Endothelial cell of umbilical vein (primary cell): ENCODE results near the gene C1orf105. TPM values are rescaled to one million over a fixed set of nuclear protein-coding genes. Genes with fewer than 3 reads are reported as not detected.

Experiments
- BruUV-seq: library from RNA; stranded (reverse); fragments of 400-500 nt; replicated peaks from 2 replicates; lab custom pipeline; 2021; lab: Mats Ljungman, UMichigan
- CTCF ChIA-PET: fragments of 300-600, 350-600 bp; sonication (Branson Sonifier 250); formaldehyde crosslinking; loops from one replicate; lab custom pipeline; 2021; ENCODE audit warnings: antibody characterized with exemption, inconsistent platforms; lab: Charles Lee
- POLR2A ChIA-PET: fragments of 300-600, 350-600 bp; sonication (Branson Sonifier 250); formaldehyde crosslinking; loops from one replicate; lab custom pipeline; 2021; ENCODE audit warnings: antibody characterized with exemption, inconsistent platforms; lab: Charles Lee
- DNase-seq: peaks from one replicate; pipeline ENCODE4 v3.0.0-alpha.2; 2011; ENCODE audit warnings: low read depth, low spot score
- FAIRE-seq: peaks from 2 replicates; lab custom pipeline; 2011; peaks lifted over from hg19 to GRCh38; lab: Jason Lieb, UNC
- H2AFZ ChIP-seq: 2 replicates; pipeline ENCODE4 v1.6.0; 2012; ENCODE audit warnings: low read depth, low read length, control low read depth, inconsistent platforms
- H3K27ac ChIP-seq: 2 replicates; pipeline ENCODE4 v1.5.1; 2011; ENCODE audit warnings: low read depth, mild to moderate bottlenecking, control low read depth, low read length, moderate library complexity; ENCODE audit not compliant: insufficient read depth
- H3K27me3 ChIP-seq, 2 experiments: 2 replicates each; pipeline versions ENCODE4 v1.6.0 to v1.6.1; 2011; ENCODE audit warnings: low read length in 2 of 2, mixed read lengths in 1 of 2; ENCODE audit not compliant: control insufficient read depth in 2 of 2, insufficient read depth in 2 of 2
- H3K36me3 ChIP-seq, 2 experiments: 2 replicates in 1 of 2; 3 replicates in 1 of 2; pipeline ENCODE4 v1.5.1; 2011; ENCODE audit warnings: low read length in 2 of 2, mild to moderate bottlenecking in 1 of 2, moderate library complexity in 1 of 2; ENCODE audit not compliant: control insufficient read depth in 2 of 2, insufficient read depth in 2 of 2; ENCODE audit errors: extremely low read depth in 1 of 2
- H3K4me1 ChIP-seq: 3 replicates; pipeline ENCODE4 v1.5.1; 2011; ENCODE audit warnings: mild to moderate bottlenecking, low read length; ENCODE audit not compliant: control insufficient read depth, insufficient read depth; ENCODE audit errors: extremely low read depth
- H3K4me2 ChIP-seq: 2 replicates; pipeline ENCODE4 v1.6.1; 2011; ENCODE audit warnings: low read length, control low read depth, mixed read lengths; ENCODE audit not compliant: insufficient read depth
- H3K4me3 ChIP-seq, 3 experiments: fragments of 200-600 bp in 1 of 3; sonication (generic), shearing (Covaris generic) in 1 of 3; replicated peaks in 1 of 3; 2 replicates each; pipeline ENCODE4 v1.5.1; 2011 to 2016; ENCODE audit warnings: control low read depth in 3 of 3, low read length in 3 of 3, mild to moderate bottlenecking in 2 of 3, inconsistent platforms in 1 of 3, low read depth in 1 of 3, moderate library complexity in 1 of 3; ENCODE audit not compliant: insufficient read depth in 1 of 3
- H3K79me2 ChIP-seq: 2 replicates; pipeline ENCODE4 v1.6.0; 2012; ENCODE audit warnings: low read length, inconsistent platforms; ENCODE audit not compliant: control insufficient read depth, insufficient read depth
- H3K9ac ChIP-seq: replicated peaks from 2 replicates; pipeline ENCODE3; 2011; ENCODE audit warnings: low read length, control low read depth; ENCODE audit not compliant: insufficient read depth; ENCODE audit errors: extremely low read depth
- H3K9me1 ChIP-seq: replicated peaks from 3 replicates; pipeline ENCODE4 v1.6.0; 2011; ENCODE audit warnings: mild to moderate bottlenecking, low read length; ENCODE audit not compliant: control insufficient read depth, insufficient read depth; ENCODE audit errors: extremely low read depth
- H3K9me3 ChIP-seq: replicated peaks from 2 replicates; pipeline ENCODE4 v1.5.1; 2012; ENCODE audit warnings: low read length, inconsistent platforms; ENCODE audit not compliant: control insufficient read depth, insufficient read depth
- H4K20me1 ChIP-seq: replicated peaks from 2 replicates; pipeline ENCODE3; 2011; ENCODE audit warnings: mild to moderate bottlenecking, low read length; ENCODE audit not compliant: control insufficient read depth, insufficient read depth; ENCODE audit errors: extremely low read depth
- CTCF ChIP-seq, 2 donors: IDR thresholded peaks; 1 replicate in 1 of 2; 2 replicates in 1 of 2; pipeline ENCODE4 v1.5.1; 2011; ENCODE audit warnings: low read length in 2 of 2, mild to moderate bottlenecking in 2 of 2, moderate library complexity in 2 of 2, control low read depth in 1 of 2, inconsistent platforms in 1 of 2, low read depth in 1 of 2; ENCODE audit not compliant: insufficient read depth in 1 of 2; ENCODE audit errors: extremely low read depth in 1 of 2
- EZH2 ChIP-seq: IDR thresholded peaks from 2 replicates; pipeline ENCODE4 v1.6.1; 2012; ENCODE audit warnings: borderline replicate concordance, low read depth, mild to moderate bottlenecking, moderate library complexity, low read length, inconsistent platforms; ENCODE audit not compliant: severe bottlenecking
- FOS ChIP-seq: IDR thresholded peaks from 2 replicates; pipeline ENCODE4 v1.6.1; 2011; ENCODE audit warnings: mild to moderate bottlenecking, low read length, moderate library complexity, borderline replicate concordance; ENCODE audit not compliant: insufficient read depth
- GATA2 ChIP-seq: IDR thresholded peaks from 2 replicates; pipeline ENCODE4 v1.7.0; 2011; ENCODE audit warnings: low read depth, mild to moderate bottlenecking, moderate library complexity, mixed read lengths, low read length; ENCODE audit not compliant: insufficient read length, insufficient read depth
- JUN ChIP-seq: IDR thresholded peaks from 2 replicates; pipeline ENCODE4 v1.6.1; 2011; ENCODE audit warnings: borderline replicate concordance, low read depth; ENCODE audit not compliant: insufficient read length, insufficient read depth
- MAX ChIP-seq: IDR thresholded peaks from 2 replicates; pipeline ENCODE4 v1.6.1; 2011; ENCODE audit not compliant: insufficient read depth, insufficient read length
- MYC ChIP-seq: IDR thresholded peaks from one replicate; pipeline ENCODE4 v1.6.1; 2011; ENCODE audit warnings: mild to moderate bottlenecking, low read depth, low read length
- POLR2A ChIP-seq: IDR thresholded peaks from 2 replicates; pipeline ENCODE4 v1.6.1; 2012; ENCODE audit warnings: low read depth, mild to moderate bottlenecking, control low read depth, low read length
- POLR2AphosphoS5 ChIP-seq: IDR thresholded peaks from 2 replicates; pipeline ENCODE4 v1.6.1; 2012; ENCODE audit warnings: low read depth, mild to moderate bottlenecking, control low read depth, low read length, moderate library complexity; ENCODE audit not compliant: insufficient read depth
- dilution Hi-C: fragments of 300-500 bp; cut with MboI; formaldehyde crosslinking; loops from one replicate; pipeline ENCODE4 v1.15.0; 2019; ENCODE audit warnings: low sequenced_read_pairs; ENCODE audit not compliant: extremely low pct_ligation_motif_present
- intact Hi-C: fragments of 100-400 bp; cut with micrococcal nuclease; formaldehyde crosslinking; loops from one replicate; pipeline ENCODE4 v1.10.0; 2022
- polyA plus RNA-seq, 4 experiments: library from polyadenylated mRNA; depleted of rRNA in 3 of 4; stranded (reverse) in 3 of 4; unstranded in 1 of 4; fragments of >200 nt; gene quantifications; 2 replicates each; pipeline versions ENCODE4 v1.2.1 to v1.2.3, GENCODE V29; 2011 to 2012; ENCODE audit warnings: missing spikeins in 1 of 4
- total RNA-seq: library from RNA; stranded (reverse); gene quantifications from 2 replicates; pipeline ENCODE4 v1.2.3, GENCODE V29; 2021

Gene C1orf105
- total and polyA plus RNA-seq, 2 donors (not counting 3 experiments of a cell fraction or from before 2014, with no cell fraction given) = not detected

GRCh38 chr1:172373864-172374263 lies 46.6 kb upstream of the C1orf105 start:
- Histone ChIP-seq H4K20me1 (no peaks in the 10 kb centered on the region), H3K4me1 (no peaks in the 10 kb centered on the region), H3K4me2 (no peak overlapping the region), H3K4me3 (no peak overlapping the region), H3K79me2 (no peaks in the 10 kb centered on the region), H3K27ac (no peak overlapping the region), H2AFZ (no peak overlapping the region), H3K27me3 (no peaks in the 10 kb centered on the region), H3K9me3 (no peaks in the 10 kb centered on the region), H3K36me3 (no peaks in the 10 kb centered on the region), H3K9me1 (no peaks in the 10 kb centered on the region), H3K9ac (no peak overlapping the region)
- TF ChIP-seq MYC (no peak), POLR2AphosphoS5 (no peak), GATA2 (no peak), POLR2A (no peak), MAX (no peak), JUN (no peak), EZH2 (no peak), CTCF (IDR thresholded peaks at IDR 0.05; ENCODE audit: extremely low read depth in 1 of 2, insufficient read depth in 1 of 2, low read depth in 1 of 2, low read length in 2 of 2) (no peak), FOS (no peak)
- intact Hi-C loops (no loop called here), dilution Hi-C loops (no loop called here)
- ChIA-PET POLR2A (no interaction called here), CTCF (interaction anchor here (1.0 to 1.8 kb wide), 3 partner anchors 25 to 371 kb away, joined by 3 to 8 read pairs (median 5); no protein-coding TSS in a partner anchor)
- FAIRE-seq (no peak), DNase-seq (no peak)
- no TSS peak for BruUV-seq
